AG09309 (cell line): Measurements from ENCODE around the gene EPN3.
A peak's percentile ranks its signal among the peaks of the same experiment; 100 is the strongest.

Source experiments
- DNase-seq: peaks from one replicate; pipeline ENCODE4 v3.0.0-alpha.2; 2010; ENCODE audit warnings: low read depth
- H3K4me3 ChIP-seq: 2 replicates; pipeline ENCODE4 v1.5.1; 2011; ENCODE audit warnings: mild to moderate bottlenecking, low read depth, low read length, moderate library complexity; ENCODE audit not compliant: control insufficient read depth
- TF ChIP-seq, protein P1 (sequence below): IDR thresholded peaks from 2 replicates; pipeline ENCODE4 v1.5.1; 2011; ENCODE audit warnings: mild to moderate bottlenecking, low read depth, low read length, inconsistent platforms; ENCODE audit not compliant: insufficient read depth, control insufficient read depth; ENCODE audit errors: missing control alignments

The EPN3 gene

DNA sequence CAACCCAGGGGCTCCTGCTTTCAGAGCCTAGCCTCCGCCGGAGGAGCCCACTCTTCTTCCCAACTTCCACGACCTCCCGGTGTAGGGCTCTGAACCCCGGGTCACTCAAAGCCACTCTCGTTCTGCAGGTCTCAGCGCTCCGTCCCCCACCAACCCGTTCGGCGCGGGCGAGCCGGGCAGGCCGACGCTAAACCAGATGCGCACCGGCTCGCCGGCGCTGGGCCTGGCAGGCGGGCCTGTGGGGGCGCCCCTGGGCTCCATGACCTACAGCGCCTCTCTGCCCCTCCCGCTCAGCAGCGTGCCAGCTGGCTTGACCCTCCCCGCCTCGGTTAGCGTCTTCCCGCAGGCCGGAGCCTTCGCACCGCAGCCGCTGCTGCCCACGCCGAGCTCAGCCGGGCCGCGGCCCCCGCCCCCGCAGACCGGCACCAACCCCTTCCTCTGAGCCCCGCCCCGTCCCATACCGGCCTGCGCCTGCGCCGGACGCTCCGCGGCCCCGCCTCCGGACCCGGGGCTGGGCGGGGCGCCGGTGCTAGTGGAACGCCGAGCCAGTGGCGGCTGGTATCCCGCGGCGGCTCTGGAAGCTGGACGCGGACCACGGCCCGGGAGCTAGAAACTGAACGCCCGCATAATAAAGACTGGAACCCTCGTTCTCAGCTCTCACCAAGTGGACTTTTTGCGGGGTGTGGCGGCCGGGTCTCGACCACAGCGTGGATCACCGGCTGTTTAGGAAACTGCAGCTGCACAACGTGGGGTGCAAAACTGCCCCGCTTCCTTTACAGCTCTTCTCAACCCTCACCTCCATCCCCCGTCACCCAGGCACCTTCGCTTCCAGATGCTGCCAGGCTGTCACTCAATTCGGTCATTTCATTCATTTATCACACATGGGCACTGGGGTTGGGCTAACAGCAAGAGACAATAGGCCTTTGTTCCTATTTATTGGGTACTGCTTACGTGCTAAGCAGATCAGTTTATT is 9.5 kb downstream of the EPN3 start:
- H3K4me3 ChIP-seq: peak overlapping the region; percentile 58
- TF ChIP-seq, protein P1, sequence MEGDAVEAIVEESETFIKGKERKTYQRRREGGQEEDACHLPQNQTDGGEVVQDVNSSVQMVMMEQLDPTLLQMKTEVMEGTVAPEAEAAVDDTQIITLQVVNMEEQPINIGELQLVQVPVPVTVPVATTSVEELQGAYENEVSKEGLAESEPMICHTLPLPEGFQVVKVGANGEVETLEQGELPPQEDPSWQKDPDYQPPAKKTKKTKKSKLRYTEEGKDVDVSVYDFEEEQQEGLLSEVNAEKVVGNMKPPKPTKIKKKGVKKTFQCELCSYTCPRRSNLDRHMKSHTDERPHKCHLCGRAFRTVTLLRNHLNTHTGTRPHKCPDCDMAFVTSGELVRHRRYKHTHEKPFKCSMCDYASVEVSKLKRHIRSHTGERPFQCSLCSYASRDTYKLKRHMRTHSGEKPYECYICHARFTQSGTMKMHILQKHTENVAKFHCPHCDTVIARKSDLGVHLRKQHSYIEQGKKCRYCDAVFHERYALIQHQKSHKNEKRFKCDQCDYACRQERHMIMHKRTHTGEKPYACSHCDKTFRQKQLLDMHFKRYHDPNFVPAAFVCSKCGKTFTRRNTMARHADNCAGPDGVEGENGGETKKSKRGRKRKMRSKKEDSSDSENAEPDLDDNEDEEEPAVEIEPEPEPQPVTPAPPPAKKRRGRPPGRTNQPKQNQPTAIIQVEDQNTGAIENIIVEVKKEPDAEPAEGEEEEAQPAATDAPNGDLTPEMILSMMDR: no peak
- DNase-seq: no peak

DNA sequence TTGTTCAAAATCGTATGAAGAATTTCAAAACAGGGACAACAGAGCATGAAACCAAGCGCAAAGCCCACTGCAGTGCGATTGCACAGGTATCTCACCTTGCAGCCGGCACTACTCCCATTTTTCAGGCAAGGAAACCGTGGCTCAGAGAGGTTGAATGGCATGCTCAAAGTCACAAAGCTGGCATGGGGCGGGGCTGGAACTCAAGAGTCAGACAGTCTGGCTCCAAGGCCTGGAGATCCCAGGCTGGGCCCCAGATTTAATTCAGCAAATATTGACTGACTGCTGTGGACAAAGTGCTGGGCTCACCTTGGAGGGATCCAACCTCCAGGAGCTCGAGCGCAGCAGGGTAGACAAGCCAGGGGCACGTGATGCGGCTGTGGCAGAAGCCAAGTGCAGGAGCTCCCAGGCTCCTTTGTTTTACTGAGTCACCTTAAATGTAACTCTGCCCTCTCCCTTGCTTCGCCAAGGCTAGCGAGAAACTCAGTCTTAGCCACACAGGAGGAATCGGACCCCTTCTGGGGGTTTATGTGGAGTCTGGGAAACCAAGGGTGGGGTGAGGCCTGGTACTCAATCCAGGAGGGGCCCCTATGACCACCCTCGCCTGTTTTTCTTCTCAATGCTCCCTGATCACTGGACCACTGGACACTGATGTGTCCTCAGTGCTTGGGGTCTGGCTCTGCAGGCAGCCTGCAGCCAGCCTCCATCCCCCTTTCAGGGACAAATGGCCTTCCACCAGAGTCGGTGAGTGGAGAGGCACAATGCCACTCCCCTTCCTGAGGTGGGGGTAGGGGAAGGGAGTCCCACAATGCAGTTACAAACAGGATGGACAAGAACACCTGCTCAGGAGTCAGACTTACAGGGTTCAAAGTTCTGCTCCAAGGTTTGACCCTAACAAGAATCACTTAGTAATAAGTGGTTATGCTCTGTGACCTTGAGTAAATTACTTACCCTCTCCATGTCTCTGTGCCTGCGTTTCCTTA is 10.6 kb downstream of the EPN3 start:
- DNase-seq: no peak
- TF ChIP-seq, protein P1: no peak
- H3K4me3 ChIP-seq: no peak overlapping the region

DNA sequence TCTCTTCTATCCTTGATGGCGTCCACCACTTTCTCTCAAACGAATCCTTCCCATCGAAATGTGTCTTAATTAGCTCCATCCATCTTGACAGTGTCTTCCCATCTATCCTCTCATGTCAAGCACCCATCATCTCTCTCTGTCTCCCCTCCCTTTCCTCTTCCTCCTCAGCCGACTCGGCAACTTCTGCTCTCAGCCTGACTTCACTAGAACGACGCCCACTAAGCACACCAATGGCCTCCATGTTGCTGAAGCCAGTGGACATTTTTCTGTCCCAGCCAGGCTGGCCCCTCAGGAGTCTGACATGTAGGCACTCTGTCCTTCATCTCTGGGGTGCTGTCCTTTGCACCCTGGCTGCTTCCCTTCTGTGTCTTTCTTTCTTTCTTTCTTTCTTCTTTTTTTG is 12.0 kb downstream of the EPN3 start:
- DNase-seq: no peak
- TF ChIP-seq, protein P1: no peak
- H3K4me3 ChIP-seq: no peak overlapping the region

DNA sequence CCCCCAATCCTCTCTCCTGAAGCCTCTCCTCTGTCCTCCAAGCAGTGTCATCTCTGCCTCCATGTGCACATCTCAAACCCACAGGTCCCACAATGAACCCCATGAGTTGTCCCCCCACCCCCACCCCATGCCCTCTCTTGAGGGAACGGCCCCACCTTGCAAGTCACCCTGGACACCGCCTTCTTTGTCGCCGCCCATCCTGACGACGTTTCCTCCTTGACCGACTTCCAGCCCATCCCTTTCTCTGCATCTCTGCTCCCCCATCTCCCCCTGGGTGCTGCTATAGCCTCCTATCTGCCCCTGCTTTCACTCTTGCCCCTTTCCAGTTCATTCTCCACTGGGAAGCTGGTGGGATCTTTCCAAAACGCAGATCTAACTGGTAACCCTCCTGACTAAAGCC is 12.8 kb downstream of the EPN3 start:
- no peak overlapping the region for H3K4me3 ChIP-seq
- TF ChIP-seq, protein P1: no peak
- no peak for DNase-seq

DNA sequence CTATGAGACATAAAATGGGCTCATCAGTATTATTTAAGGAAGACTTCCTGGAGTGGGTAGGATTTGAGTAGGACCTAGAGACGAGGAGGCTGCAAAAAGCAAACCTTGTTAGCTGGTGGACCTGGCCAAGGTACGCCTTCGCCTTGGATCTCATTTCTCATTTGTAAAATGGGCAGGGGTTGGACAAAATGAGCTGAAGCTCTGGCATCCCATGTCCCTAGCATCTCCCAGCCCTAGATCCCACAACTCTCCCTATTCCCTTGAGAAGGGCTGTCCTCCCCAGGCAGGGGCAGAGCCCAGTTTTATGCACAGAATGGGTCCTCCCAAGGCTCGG is 14.1 kb downstream of the EPN3 start:
- H3K4me3 ChIP-seq: no peak overlapping the region
- TF ChIP-seq, protein P1: no peak
- no peak for DNase-seq

DNA sequence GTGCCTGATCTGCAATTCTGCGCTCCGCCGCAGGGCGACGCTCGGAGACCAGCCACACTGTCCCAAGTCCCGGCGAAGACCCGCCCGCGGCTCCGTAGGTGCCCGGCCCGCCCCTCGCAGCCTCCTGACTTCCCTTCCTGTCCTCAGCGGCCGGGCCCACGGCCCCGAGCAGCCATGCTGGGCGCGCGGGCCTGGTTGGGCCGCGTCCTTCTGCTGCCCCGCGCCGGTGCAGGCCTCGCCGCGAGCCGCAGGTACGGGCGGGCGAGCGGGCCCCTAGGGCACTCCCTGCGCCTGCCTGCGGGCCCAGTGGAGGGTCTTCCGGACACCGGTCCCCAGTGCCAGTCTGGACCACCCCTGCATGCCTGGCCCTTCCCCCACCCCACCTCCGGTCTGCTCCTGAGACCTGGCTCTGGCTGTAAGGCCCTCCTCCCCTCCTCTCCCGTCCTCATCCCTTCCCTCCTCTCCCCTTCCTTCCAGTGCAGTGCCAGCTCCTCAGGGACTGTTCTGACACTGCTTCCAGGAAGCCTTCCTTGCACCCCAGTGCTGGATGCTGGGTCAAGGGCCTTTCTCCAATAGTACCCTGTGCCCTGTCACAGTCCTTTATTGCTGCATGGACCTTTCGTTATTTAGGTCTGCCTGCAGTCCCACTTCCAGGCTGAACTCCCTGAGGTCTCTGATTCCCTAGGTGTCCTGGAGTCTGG is 14.7 kb downstream of the EPN3 start, which contains the start of gene SPATA20:
Gene SPATA20 (plus strand): TSS at position 140 of the 701 bp plus-strand sequence. CDS start 35 bp downstream, at position 175.
- peak within 1 kb of the TSS; percentile 62 for H3K4me3 ChIP-seq
- TF ChIP-seq, protein P1: peak; percentile 97
- peak; percentile 66 for DNase-seq
